ENCODE results near the gene SEMA6D.

- TF ChIP-seq, protein P1, sequence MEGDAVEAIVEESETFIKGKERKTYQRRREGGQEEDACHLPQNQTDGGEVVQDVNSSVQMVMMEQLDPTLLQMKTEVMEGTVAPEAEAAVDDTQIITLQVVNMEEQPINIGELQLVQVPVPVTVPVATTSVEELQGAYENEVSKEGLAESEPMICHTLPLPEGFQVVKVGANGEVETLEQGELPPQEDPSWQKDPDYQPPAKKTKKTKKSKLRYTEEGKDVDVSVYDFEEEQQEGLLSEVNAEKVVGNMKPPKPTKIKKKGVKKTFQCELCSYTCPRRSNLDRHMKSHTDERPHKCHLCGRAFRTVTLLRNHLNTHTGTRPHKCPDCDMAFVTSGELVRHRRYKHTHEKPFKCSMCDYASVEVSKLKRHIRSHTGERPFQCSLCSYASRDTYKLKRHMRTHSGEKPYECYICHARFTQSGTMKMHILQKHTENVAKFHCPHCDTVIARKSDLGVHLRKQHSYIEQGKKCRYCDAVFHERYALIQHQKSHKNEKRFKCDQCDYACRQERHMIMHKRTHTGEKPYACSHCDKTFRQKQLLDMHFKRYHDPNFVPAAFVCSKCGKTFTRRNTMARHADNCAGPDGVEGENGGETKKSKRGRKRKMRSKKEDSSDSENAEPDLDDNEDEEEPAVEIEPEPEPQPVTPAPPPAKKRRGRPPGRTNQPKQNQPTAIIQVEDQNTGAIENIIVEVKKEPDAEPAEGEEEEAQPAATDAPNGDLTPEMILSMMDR (IDR thresholded peaks at IDR 0.05; ENCODE audit: insufficient read depth, low read length): no peak
- TF ChIP-seq, protein P2, sequence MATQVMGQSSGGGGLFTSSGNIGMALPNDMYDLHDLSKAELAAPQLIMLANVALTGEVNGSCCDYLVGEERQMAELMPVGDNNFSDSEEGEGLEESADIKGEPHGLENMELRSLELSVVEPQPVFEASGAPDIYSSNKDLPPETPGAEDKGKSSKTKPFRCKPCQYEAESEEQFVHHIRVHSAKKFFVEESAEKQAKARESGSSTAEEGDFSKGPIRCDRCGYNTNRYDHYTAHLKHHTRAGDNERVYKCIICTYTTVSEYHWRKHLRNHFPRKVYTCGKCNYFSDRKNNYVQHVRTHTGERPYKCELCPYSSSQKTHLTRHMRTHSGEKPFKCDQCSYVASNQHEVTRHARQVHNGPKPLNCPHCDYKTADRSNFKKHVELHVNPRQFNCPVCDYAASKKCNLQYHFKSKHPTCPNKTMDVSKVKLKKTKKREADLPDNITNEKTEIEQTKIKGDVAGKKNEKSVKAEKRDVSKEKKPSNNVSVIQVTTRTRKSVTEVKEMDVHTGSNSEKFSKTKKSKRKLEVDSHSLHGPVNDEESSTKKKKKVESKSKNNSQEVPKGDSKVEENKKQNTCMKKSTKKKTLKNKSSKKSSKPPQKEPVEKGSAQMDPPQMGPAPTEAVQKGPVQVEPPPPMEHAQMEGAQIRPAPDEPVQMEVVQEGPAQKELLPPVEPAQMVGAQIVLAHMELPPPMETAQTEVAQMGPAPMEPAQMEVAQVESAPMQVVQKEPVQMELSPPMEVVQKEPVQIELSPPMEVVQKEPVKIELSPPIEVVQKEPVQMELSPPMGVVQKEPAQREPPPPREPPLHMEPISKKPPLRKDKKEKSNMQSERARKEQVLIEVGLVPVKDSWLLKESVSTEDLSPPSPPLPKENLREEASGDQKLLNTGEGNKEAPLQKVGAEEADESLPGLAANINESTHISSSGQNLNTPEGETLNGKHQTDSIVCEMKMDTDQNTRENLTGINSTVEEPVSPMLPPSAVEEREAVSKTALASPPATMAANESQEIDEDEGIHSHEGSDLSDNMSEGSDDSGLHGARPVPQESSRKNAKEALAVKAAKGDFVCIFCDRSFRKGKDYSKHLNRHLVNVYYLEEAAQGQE (IDR thresholded peaks at IDR 0.05; ENCODE audit: insufficient replicate concordance, low read depth): no peak
- TF ChIP-seq POLR2AphosphoS5 (IDR thresholded peaks at IDR 0.05; ENCODE audit: low read depth) (no peak), GABPA (IDR thresholded peaks at IDR 0.05; ENCODE audit: low read depth) (no peak)
Measured at GRCh38 chr15:47762621-47763020, 45.3 kb downstream of the SEMA6D start.

Data from HL-60 (cell line).